ENCODE results near the gene HSPA5. TPM values are rescaled to one million over a fixed set of nuclear protein-coding genes. Genes with fewer than 3 reads are reported as not detected.
A peak's percentile ranks its signal among the peaks of the same experiment; 100 is the strongest.

HSPA5 gene
- total and polyA plus RNA-seq, 4 donors: 122 to 431 (median 263) TPM

DNA sequence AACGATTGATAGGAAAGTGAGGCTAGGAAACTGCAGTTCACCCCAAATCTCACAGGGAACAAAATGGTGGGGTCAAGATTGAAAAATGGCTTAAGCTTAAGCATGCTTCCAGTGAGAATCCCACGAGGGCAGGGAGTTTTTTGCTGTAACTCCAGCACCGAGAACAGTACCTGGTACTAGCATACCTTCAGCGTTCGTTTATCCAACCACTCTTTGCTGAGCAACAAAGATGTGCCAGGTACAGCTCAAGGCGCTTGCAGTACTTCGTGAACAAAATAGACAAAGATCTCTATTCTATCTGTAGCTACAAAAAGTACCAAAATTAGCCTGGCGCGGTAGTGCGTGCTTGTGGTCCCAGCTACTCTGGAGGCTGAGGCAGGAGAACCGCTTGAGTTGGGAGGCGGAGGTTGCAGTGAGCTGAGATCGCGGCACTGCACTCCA, 50.8 kb downstream of the HSPA5 start:
- Histone ChIP-seq H3K4me1 (ENCODE audit: control insufficient read depth in 5 of 5, insufficient read depth in 5 of 5, low read length in 5 of 5) (peaks cover 0 to 13% (median 8%) of the 10 kb centered on the region in 5 donors), H3K9me3 (ENCODE audit: control insufficient read depth in 4 of 4, insufficient read depth in 3 of 4, low read length in 3 of 4) (no peaks in the 10 kb centered on the region), H3K4me3 (peak overlapping the region; percentile 95), H3K36me3 (ENCODE audit: control insufficient read depth in 4 of 4, insufficient read depth in 4 of 4, low read length in 4 of 4) (peaks cover 0 to 4% (median under 1%) of the 10 kb centered on the region in 4 donors), H3K27ac (ENCODE audit: low read depth in 1 of 2, low read length in 1 of 2) (peak overlapping the region; percentile 94 to 95), H3K9ac (ENCODE audit: insufficient read depth in 1 of 2, low read length in 2 of 2) (peak overlapping the region; percentile 80 to 83), H3K27me3 (ENCODE audit: control insufficient read depth in 3 of 3, insufficient read depth in 3 of 3, low read length in 2 of 3) (no peaks in the 10 kb centered on the region)
- TF ChIP-seq, protein P1, sequence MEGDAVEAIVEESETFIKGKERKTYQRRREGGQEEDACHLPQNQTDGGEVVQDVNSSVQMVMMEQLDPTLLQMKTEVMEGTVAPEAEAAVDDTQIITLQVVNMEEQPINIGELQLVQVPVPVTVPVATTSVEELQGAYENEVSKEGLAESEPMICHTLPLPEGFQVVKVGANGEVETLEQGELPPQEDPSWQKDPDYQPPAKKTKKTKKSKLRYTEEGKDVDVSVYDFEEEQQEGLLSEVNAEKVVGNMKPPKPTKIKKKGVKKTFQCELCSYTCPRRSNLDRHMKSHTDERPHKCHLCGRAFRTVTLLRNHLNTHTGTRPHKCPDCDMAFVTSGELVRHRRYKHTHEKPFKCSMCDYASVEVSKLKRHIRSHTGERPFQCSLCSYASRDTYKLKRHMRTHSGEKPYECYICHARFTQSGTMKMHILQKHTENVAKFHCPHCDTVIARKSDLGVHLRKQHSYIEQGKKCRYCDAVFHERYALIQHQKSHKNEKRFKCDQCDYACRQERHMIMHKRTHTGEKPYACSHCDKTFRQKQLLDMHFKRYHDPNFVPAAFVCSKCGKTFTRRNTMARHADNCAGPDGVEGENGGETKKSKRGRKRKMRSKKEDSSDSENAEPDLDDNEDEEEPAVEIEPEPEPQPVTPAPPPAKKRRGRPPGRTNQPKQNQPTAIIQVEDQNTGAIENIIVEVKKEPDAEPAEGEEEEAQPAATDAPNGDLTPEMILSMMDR (IDR thresholded peaks at IDR 0.05; ENCODE audit: control extremely low read depth, extremely low read depth): no peak
- ATAC-seq (ENCODE audit: insufficient read depth, low FRiP score) (no peak), DNase-seq (peak in 1 of 3 donors; percentile 31)
- WGBS, 2 donors: 53 to 69% methylated on average over 14 of the region's 14 CpGs

DNA sequence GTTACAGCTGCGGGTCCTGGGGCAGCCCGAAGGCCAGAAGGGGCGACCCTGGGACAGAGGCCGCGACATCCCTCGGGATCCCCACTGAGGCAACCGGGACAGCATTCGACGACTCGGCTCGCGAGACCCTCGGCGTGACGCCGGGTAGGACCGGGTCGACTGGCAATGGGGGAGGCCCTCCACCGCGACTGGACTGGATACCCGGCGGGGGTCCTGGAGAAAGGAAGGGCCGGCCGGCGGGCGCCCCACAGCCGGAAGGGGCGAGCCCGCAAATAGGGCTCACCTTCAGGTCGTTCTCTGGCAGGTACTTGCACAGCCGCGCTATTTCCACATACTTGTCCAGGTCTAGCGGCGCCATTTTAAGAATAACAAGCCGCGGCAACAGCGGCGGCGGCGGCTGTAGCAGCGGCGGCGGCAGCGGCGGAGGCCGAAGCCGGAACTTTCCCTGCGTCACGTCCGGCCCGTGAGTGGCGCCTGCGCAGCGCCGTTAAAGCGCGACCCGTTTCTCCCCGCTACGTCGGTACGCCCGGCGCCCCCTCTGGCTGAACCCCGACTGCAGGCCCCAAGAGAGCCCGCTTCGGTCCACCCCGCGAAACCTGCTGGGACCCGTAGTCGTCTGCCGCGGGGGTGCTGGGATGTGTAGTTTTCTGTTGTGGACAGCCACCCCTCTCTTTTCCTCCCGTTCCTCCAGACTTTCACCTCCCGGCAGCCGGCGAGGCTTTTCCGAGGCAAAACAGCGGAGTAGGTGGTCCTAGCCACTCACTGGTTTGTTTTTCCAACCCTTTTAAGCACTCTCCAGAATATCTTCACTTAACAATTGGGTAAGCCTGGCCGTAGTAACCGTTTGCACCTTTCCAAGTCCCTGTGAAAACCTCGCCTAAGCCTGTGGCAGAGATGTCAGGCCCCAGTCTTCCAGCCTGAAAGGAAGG, 51.5 kb downstream of the HSPA5 start, which contains the start of gene PPP6C:
Gene PPP6C (minus strand): TSS at position 443 of the 929 bp plus-strand sequence. CDS start 85 bp downstream, at position 358.
- WGBS, 2 donors: 0% methylated on average over 81 to 82 of the region's 82 CpGs

DNA sequence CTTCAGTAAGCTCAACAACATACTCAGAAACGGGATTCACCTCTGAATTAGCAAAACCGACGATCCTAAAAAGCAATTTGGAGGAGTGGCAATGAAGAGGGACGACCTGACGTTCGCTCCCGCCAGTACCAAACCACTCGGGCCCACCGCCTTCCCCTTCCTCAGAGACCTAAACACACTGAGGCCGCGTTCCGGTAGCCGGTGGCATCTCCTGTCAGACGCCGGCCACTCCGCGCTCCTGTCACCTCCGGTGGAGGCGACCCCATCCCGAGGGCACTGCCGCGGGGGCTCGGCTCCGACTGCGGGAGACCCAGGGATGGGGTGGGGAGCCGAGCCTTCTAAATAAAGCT, 52.2 kb downstream of the HSPA5 start:
- Histone ChIP-seq H3K9ac (ENCODE audit: insufficient read depth in 1 of 2, low read length in 2 of 2) (peak overlapping the region; percentile 78 to 96), H3K9me3 (ENCODE audit: control insufficient read depth in 4 of 4, insufficient read depth in 3 of 4, low read length in 3 of 4) (no peaks in the 10 kb centered on the region), H3K27me3 (ENCODE audit: control insufficient read depth in 3 of 3, insufficient read depth in 3 of 3, low read length in 2 of 3) (no peaks in the 10 kb centered on the region), H3K4me3 (peak overlapping the region; percentile 95), H3K4me1 (ENCODE audit: control insufficient read depth in 5 of 5, insufficient read depth in 5 of 5, low read length in 5 of 5) (peaks cover 0 to 13% (median 8%) of the 10 kb centered on the region in 5 donors), H3K36me3 (ENCODE audit: control insufficient read depth in 4 of 4, insufficient read depth in 4 of 4, low read length in 4 of 4) (peaks cover 0 to 4% (median 1%) of the 10 kb centered on the region in 4 donors), H3K27ac (ENCODE audit: low read depth in 1 of 2, low read length in 1 of 2) (peak overlapping the region; percentile 94 to 95)
- WGBS, 2 donors: 0% methylated on average over 26 of the region's 26 CpGs
- ATAC-seq (ENCODE audit: insufficient read depth, low FRiP score): no peak
- DNase-seq: peak in 1 of 3 donors; percentile 30
- TF ChIP-seq, protein P1 (IDR thresholded peaks at IDR 0.05; ENCODE audit: control extremely low read depth, extremely low read depth): no peak

More for the DNA sequence above, 51.5 kb downstream of the HSPA5 start, which contains the start of gene PPP6C:
- H3K9me3 ChIP-seq (ENCODE audit: control insufficient read depth in 4 of 4, insufficient read depth in 3 of 4, low read length in 3 of 4): no peaks in the 10 kb centered on the region
- H3K4me3 ChIP-seq: peak within 1 kb of the TSS; percentile 95
- peak; percentile 99 for ATAC-seq (ENCODE audit: insufficient read depth, low FRiP score)
- no peaks in the 10 kb centered on the region for H3K27me3 ChIP-seq (ENCODE audit: control insufficient read depth in 3 of 3, insufficient read depth in 3 of 3, low read length in 2 of 3)
- H3K27ac ChIP-seq (ENCODE audit: low read depth in 1 of 2, low read length in 1 of 2): peak within 1 kb of the TSS; percentile 94 to 95
- H3K36me3 ChIP-seq (ENCODE audit: control insufficient read depth in 4 of 4, insufficient read depth in 4 of 4, low read length in 4 of 4): peaks cover 0 to 4% (median under 1%) of the 10 kb centered on the region in 4 donors
- H3K9ac ChIP-seq (ENCODE audit: insufficient read depth in 1 of 2, low read length in 2 of 2): peak within 1 kb of the TSS; percentile 83 to 96
- TF ChIP-seq, protein P1 (IDR thresholded peaks at IDR 0.05; ENCODE audit: control extremely low read depth, extremely low read depth): peak; percentile 52
- peaks cover 0 to 13% (median 8%) of the 10 kb centered on the region in 5 donors for H3K4me1 ChIP-seq (ENCODE audit: control insufficient read depth in 5 of 5, insufficient read depth in 5 of 5, low read length in 5 of 5)
- DNase-seq: peak; percentile 98 to 99 (median 98)

Small RNAs within 50 kb of the gene (small RNA-seq; reads per million reads assigned to genes)
- gene AL354710.1 (ENCODE audit: low replicate concordance): not detected

Other genes with a start within 250 kb of the HSPA5 start
- gene SCAI, start 97.8 kb downstream of the HSPA5 start, total RNA-seq: 10 to 100 TPM; 11.1 to 39.9 TPM
- 1 to 10 TPM; 1.4 to 5.0 TPM for gene SCAI, start 97.8 kb downstream of the HSPA5 start, polyA plus RNA-seq
- gene PPP6C, start 51.5 kb downstream of the HSPA5 start, total RNA-seq: 10 to 100 TPM; 27.3 to 37.0 TPM
- gene PPP6C, start 51.5 kb downstream of the HSPA5 start, polyA plus RNA-seq: 10 to 100 TPM; 20.8 to 23.5 TPM
- gene RABEPK, start 40.8 kb downstream of the HSPA5 start, total RNA-seq: 10 to 100 TPM; 10.4 to 17.8 TPM
- 10 to 100 TPM; 17.7 to 31.0 TPM for gene RABEPK, start 40.8 kb downstream of the HSPA5 start, polyA plus RNA-seq
- 100 to 1,000 TPM in 1 of 2 donors, 10 to 100 TPM in 1; 57.8 to 138 TPM for gene GAPVD1, start 20.5 kb upstream of the HSPA5 start, total RNA-seq
- gene GAPVD1, start 20.5 kb upstream of the HSPA5 start, polyA plus RNA-seq: 10 to 100 TPM; 10.6 to 12.6 TPM